Measurements from ENCODE around the gene GP1BB. TPM values are rescaled to one million over a fixed set of nuclear protein-coding genes. Genes with fewer than 3 reads are reported as not detected.

GP1BB gene
- total RNA-seq, 1 donor: 2.1 TPM

GRCh38 chr22:19733755-19734154 is 10.4 kb downstream of the GP1BB start:
- DNase-seq (ENCODE audit: low read depth): no peak
- no peak overlapping the region for H3K4me3 ChIP-seq (ENCODE audit: low read depth, low read length)
- TF ChIP-seq CTCF (IDR thresholded peaks at IDR 0.05; ENCODE audit: insufficient read depth, low read length): no peak

GRCh38 chr22:19734163-19734562 is 10.8 kb downstream of the GP1BB start:
- no peak overlapping the region for H3K4me3 ChIP-seq (ENCODE audit: low read depth, low read length)
- no peak for DNase-seq (ENCODE audit: low read depth)
- TF ChIP-seq CTCF (IDR thresholded peaks at IDR 0.05; ENCODE audit: insufficient read depth, low read length): no peak

GRCh38 chr22:19734837-19735382 is 11.6 kb downstream of the GP1BB start:
- TF ChIP-seq CTCF (IDR thresholded peaks at IDR 0.05; ENCODE audit: insufficient read depth, low read length): no peak
- H3K4me3 ChIP-seq (ENCODE audit: low read depth, low read length): no peak overlapping the region
- DNase-seq (ENCODE audit: low read depth): no peak

GRCh38 chr22:19735665-19736510 is 12.5 kb downstream of the GP1BB start:
- no peak for TF ChIP-seq CTCF (IDR thresholded peaks at IDR 0.05; ENCODE audit: insufficient read depth, low read length)
- DNase-seq (ENCODE audit: low read depth): no peak
- no peak overlapping the region for H3K4me3 ChIP-seq (ENCODE audit: low read depth, low read length)

GRCh38 chr22:19737846-19738663 is 14.7 kb downstream of the GP1BB start:
- no peak for TF ChIP-seq CTCF (IDR thresholded peaks at IDR 0.05; ENCODE audit: insufficient read depth, low read length)
- no peak for DNase-seq (ENCODE audit: low read depth)
- H3K4me3 ChIP-seq (ENCODE audit: low read depth, low read length): no peak overlapping the region

- no peak for TF ChIP-seq CTCF (IDR thresholded peaks at IDR 0.05; ENCODE audit: insufficient read depth, low read length)
- no peak for DNase-seq (ENCODE audit: low read depth)
- H3K4me3 ChIP-seq (ENCODE audit: low read depth, low read length): no peak overlapping the region
Measured at GRCh38 chr22:19738664-19739447, 15.5 kb downstream of the GP1BB start.

Data from fibroblast of the aortic adventitia (primary cell).